WTC11 (cell line): ENCODE data around the gene PCDH12. TPM values are rescaled to one million over a fixed set of nuclear protein-coding genes. Genes with fewer than 3 reads are reported as not detected.

Experiments
- ATAC-seq: fragments of 200-7000 bp; cut with Tn5 transposase; 2 replicates; pipeline ENCODE4 v1.10.0; 2021; ENCODE audit warnings: mild to moderate bottlenecking, moderate library complexity
- CTCF ChIA-PET: fragments of 300-600 bp; sonication (Branson Sonifier 250); formaldehyde crosslinking; loops from one replicate; lab custom pipeline; 2021; ENCODE audit warnings: antibody characterized with exemption; lab: Charles Lee
- POLR2A ChIA-PET: fragments of 350-600 bp; sonication (Branson Sonifier 250); formaldehyde crosslinking; loops from one replicate; lab custom pipeline; 2021; ENCODE audit warnings: antibody characterized with exemption; lab: Charles Lee
- DNase-seq: peaks from one replicate; pipeline ENCODE4 v3.0.0; 2021; ENCODE audit warnings: low spot score
- H3K27ac Mint-ChIP-seq: 2 replicates; pipeline ENCODE4 v1.8.0; 2021; ENCODE audit warnings: mixed read lengths
- H3K27me3 Mint-ChIP-seq: 2 replicates; pipeline ENCODE4 v1.8.0; 2021; ENCODE audit warnings: low read depth, mild to moderate bottlenecking, moderate library complexity, mixed read lengths
- H3K36me3 Mint-ChIP-seq: 2 replicates; pipeline ENCODE4 v1.8.0; 2021; ENCODE audit warnings: mixed read lengths
- H3K4me1 Mint-ChIP-seq: 2 replicates; pipeline ENCODE4 v1.8.0; 2022; ENCODE audit warnings: mixed read lengths
- H3K4me3 Mint-ChIP-seq: 2 replicates; pipeline ENCODE4 v1.8.0; 2021; ENCODE audit warnings: mild to moderate bottlenecking, moderate library complexity, mixed read lengths
- H3K9me3 Mint-ChIP-seq: 2 replicates; pipeline ENCODE4 v1.8.0; 2021; ENCODE audit warnings: mixed read lengths
- CREM ChIP-seq: sonication (generic); formaldehyde crosslinking; IDR thresholded peaks from 2 replicates; pipeline ENCODE4 v1.8.1; 2022; ENCODE audit warnings: mild to moderate bottlenecking, missing genetic modification reagents, moderate library complexity
- EMX1 ChIP-seq: fragments of 250-450 bp; sonication (Bioruptor Pico); IDR thresholded peaks from 2 replicates; pipeline ENCODE4 v1.8.0; 2021; ENCODE audit warnings: mild to moderate bottlenecking
- GTF2I ChIP-seq: fragments of 250-450 bp; sonication (Bioruptor Pico); conservative IDR thresholded peaks from 2 replicates; pipeline ENCODE4 v1.4.0; 2021; ENCODE audit warnings: mild to moderate bottlenecking
- HMGA2 ChIP-seq: fragments of 250-450 bp; sonication (Bioruptor Pico); IDR thresholded peaks from 2 replicates; pipeline ENCODE4 v1.4.0; 2021; ENCODE audit warnings: mild to moderate bottlenecking, moderate library complexity
- JUN ChIP-seq: sonication (generic); formaldehyde crosslinking; IDR thresholded peaks from 2 replicates; pipeline ENCODE4 v1.8.0; 2023; ENCODE audit warnings: mild to moderate bottlenecking, missing genetic modification reagents
- NFE2L1 ChIP-seq: sonication (generic); formaldehyde crosslinking; IDR thresholded peaks from 2 replicates; pipeline ENCODE4 v1.8.1; 2023; ENCODE audit warnings: missing genetic modification reagents
- OVOL2 ChIP-seq: fragments of 250-450 bp; sonication (Bioruptor Pico); IDR thresholded peaks from 2 replicates; pipeline ENCODE4 v1.9.0; 2021; ENCODE audit warnings: mild to moderate bottlenecking, borderline replicate concordance
- SMAD4 ChIP-seq: sonication (generic); formaldehyde crosslinking; IDR thresholded peaks from 2 replicates; pipeline ENCODE4 v1.8.0; 2022; ENCODE audit warnings: mild to moderate bottlenecking, missing genetic modification reagents
- SOX15 ChIP-seq: fragments of 250-450 bp; sonication (Bioruptor Pico); IDR thresholded peaks from 2 replicates; pipeline ENCODE4 v1.9.0; 2021; ENCODE audit warnings: mild to moderate bottlenecking
- SP1 ChIP-seq: sonication (generic); formaldehyde crosslinking; conservative IDR thresholded peaks from 2 replicates; pipeline ENCODE4 v1.8.1; 2022; ENCODE audit warnings: missing genetic modification reagents
- TEAD4 ChIP-seq: sonication (generic); formaldehyde crosslinking; IDR thresholded peaks from 2 replicates; pipeline ENCODE4 v1.8.0; 2022; ENCODE audit warnings: mild to moderate bottlenecking, missing genetic modification reagents
- ZBTB21 ChIP-seq: sonication (generic); formaldehyde crosslinking; IDR thresholded peaks from 2 replicates; pipeline ENCODE4 v1.8.1; 2023; ENCODE audit warnings: mild to moderate bottlenecking, missing genetic modification reagents, borderline replicate concordance
- total RNA-seq: library from RNA; stranded (reverse); gene quantifications from 3 replicates; pipeline ENCODE4 v1.2.3, GENCODE V29; 2021
- TF ChIP-seq, protein P1 (sequence below): sonication (generic); formaldehyde crosslinking; IDR thresholded peaks from 2 replicates; pipeline ENCODE4 v1.8.0; 2022; ENCODE audit warnings: mild to moderate bottlenecking, missing genetic modification reagents
- TF ChIP-seq, protein P2 (sequence below): sonication (generic); formaldehyde crosslinking; IDR thresholded peaks from 2 replicates; pipeline ENCODE4 v1.8.1; 2023; ENCODE audit warnings: mild to moderate bottlenecking, missing genetic modification reagents, moderate library complexity
- TF ChIP-seq, protein P3 (sequence below): fragments of 250-450 bp; sonication (Bioruptor Pico); IDR thresholded peaks from 2 replicates; pipeline ENCODE4 v2.1.2; 2022; ENCODE audit warnings: mild to moderate bottlenecking, moderate library complexity
- TF ChIP-seq, protein P4 (sequence below): fragments of 250-450 bp; sonication (Bioruptor Pico); IDR thresholded peaks from 2 replicates; pipeline ENCODE4 v1.9.0; 2021; ENCODE audit warnings: moderate library complexity, mild to moderate bottlenecking, inconsistent platforms, borderline replicate concordance
- TF ChIP-seq, protein P5 (sequence below): sonication (generic); formaldehyde crosslinking; IDR thresholded peaks from 2 replicates; pipeline ENCODE4 v1.8.0; 2023; ENCODE audit warnings: mild to moderate bottlenecking, missing genetic modification reagents
- TF ChIP-seq, protein P6 (sequence below): sonication (generic); formaldehyde crosslinking; IDR thresholded peaks from 2 replicates; pipeline ENCODE4 v1.8.0; 2022; ENCODE audit warnings: mild to moderate bottlenecking, missing genetic modification reagents

PCDH12 gene
- total RNA-seq, 1 experiment from 2014 or later: 0.33 TPM

DNA sequence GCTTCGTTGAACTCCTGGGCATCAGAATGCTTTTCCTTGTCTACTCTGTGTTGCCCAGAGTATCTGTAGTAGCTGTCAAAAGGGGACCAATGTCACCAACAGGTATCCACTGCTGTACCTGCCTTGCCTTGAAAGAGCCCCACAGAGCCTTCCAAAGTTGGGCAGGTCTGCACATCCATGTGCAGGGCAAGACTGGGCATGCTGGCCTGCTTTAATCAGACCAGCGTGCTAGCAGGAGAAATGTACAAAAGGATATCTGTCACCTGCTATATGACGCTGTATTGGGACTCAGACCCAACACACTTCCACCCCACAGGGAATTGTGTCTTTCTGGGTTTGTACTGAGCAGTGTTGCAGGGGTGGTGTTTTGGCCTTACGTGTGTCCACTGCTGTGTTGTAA is 22.5 kb downstream of the PCDH12 start (continued):
- TF ChIP-seq, protein P1, sequence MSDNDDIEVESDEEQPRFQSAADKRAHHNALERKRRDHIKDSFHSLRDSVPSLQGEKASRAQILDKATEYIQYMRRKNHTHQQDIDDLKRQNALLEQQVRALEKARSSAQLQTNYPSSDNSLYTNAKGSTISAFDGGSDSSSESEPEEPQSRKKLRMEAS (CRISPR knock-in tag): no peak
- no peak for TF ChIP-seq GTF2I

DNA sequence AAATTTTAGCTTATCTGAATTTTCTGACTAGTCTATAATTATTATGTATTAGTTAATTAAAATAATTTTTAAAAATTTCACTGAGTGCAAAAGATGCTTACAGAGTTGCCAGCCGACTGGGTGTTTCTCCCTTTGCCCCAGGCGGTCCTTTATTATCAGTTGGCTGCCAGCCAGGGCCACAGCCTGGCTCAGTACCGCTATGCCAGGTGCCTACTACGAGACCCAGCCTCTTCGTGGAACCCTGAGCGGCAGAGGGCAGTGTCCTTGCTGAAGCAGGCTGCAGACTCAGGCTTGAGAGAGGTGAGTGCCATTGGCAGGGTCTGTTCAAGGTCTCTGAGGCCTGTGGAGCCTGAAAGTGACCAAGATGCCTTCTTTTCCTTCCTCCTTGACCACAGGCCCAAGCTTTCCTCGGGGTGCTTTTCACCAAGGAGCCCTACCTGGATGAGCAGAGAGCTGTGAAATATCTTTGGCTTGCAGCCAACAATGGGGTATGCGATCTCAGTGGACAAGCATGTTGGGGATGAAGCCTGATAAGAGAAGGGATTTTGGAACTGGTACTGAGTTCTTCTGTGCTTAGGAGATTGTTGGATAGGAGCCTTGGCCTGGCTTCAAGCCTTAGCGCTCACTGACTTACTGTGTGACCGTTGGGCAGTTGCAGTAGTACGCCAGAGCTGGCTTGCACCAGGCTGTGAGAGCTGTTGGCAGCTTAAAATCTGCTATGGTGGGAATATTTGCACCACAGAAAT is 23.7 kb downstream of the PCDH12 start:
- Mint-ChIP-seq H3K27ac (no peak overlapping the region), H3K4me1 (peaks cover 7% of the 10 kb centered on the region; the same call in 1 of the 2 replicates), H3K36me3 (peaks cover 70% of the 10 kb centered on the region), H3K27me3 (no peaks in the 10 kb centered on the region), H3K9me3 (no peaks in the 10 kb centered on the region), H3K4me3 (no peak overlapping the region)
- DNase-seq (no peak), ATAC-seq (no peak)
- POLR2A ChIA-PET: no interaction called here
- CTCF ChIA-PET: interaction anchor here (0.8 to 0.9 kb wide), 2 partner anchors 18 to 242 kb away, joined by 3 read pairs; no protein-coding TSS in a partner anchor
- TF ChIP-seq SP1 (CRISPR knock-in tag) (no peak), SOX15 (CRISPR knock-in tag) (no peak), TEAD4 (no peak), ZBTB21 (no peak), NFE2L1 (no peak), EMX1 (no peak), SMAD4 (no peak), HMGA2 (CRISPR knock-in tag) (no peak), JUN (CRISPR knock-in tag) (no peak), CREM (no peak)
- TF ChIP-seq, protein P2, sequence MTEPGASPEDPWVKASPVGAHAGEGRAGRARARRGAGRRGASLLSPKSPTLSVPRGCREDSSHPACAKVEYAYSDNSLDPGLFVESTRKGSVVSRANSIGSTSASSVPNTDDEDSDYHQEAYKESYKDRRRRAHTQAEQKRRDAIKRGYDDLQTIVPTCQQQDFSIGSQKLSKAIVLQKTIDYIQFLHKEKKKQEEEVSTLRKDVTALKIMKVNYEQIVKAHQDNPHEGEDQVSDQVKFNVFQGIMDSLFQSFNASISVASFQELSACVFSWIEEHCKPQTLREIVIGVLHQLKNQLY (CRISPR knock-in tag): no peak
- TF ChIP-seq, protein P3, sequence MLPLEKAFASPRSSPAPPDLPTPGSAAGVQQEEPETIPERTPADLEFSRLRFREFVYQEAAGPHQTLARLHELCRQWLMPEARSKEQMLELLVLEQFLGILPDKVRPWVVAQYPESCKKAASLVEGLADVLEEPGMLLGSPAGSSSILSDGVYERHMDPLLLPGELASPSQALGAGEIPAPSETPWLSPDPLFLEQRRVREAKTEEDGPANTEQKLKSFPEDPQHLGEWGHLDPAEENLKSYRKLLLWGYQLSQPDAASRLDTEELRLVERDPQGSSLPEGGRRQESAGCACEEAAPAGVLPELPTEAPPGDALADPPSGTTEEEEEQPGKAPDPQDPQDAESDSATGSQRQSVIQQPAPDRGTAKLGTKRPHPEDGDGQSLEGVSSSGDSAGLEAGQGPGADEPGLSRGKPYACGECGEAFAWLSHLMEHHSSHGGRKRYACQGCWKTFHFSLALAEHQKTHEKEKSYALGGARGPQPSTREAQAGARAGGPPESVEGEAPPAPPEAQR (CRISPR knock-in tag): no peak
- TF ChIP-seq, protein P4, sequence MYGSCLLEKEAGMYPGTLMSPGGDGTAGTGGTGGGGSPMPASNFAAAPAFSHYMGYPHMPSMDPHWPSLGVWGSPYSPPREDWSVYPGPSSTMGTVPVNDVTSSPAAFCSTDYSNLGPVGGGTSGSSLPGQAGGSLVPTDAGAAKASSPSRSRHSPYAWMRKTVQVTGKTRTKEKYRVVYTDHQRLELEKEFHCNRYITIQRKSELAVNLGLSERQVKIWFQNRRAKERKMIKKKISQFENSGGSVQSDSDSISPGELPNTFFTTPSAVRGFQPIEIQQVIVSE: no peak

DNA sequence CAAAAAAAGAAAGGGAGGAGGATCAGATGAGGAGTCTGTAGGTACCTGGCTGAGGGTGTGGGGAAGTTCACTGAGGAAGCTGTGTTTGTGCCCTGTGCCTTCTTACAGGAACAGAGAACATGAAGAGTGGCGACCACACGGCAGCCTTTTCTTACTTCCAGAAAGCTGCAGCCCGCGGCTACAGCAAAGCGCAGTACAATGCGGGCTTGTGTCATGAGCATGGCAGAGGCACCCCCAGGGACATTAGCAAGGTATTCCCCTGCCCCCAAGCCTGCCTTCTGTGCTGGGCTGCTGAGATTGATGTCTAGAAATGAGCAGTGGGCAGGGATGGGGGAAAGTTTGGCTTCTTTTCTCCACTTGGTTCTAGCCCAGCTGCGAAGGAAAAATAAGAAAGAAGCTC is 24.9 kb downstream of the PCDH12 start:
- DNase-seq: no peak
- POLR2A ChIA-PET: no interaction called here
- TF ChIP-seq OVOL2 (CRISPR knock-in tag) (no peak), SP1 (CRISPR knock-in tag) (no peak)
- TF ChIP-seq, protein P5, sequence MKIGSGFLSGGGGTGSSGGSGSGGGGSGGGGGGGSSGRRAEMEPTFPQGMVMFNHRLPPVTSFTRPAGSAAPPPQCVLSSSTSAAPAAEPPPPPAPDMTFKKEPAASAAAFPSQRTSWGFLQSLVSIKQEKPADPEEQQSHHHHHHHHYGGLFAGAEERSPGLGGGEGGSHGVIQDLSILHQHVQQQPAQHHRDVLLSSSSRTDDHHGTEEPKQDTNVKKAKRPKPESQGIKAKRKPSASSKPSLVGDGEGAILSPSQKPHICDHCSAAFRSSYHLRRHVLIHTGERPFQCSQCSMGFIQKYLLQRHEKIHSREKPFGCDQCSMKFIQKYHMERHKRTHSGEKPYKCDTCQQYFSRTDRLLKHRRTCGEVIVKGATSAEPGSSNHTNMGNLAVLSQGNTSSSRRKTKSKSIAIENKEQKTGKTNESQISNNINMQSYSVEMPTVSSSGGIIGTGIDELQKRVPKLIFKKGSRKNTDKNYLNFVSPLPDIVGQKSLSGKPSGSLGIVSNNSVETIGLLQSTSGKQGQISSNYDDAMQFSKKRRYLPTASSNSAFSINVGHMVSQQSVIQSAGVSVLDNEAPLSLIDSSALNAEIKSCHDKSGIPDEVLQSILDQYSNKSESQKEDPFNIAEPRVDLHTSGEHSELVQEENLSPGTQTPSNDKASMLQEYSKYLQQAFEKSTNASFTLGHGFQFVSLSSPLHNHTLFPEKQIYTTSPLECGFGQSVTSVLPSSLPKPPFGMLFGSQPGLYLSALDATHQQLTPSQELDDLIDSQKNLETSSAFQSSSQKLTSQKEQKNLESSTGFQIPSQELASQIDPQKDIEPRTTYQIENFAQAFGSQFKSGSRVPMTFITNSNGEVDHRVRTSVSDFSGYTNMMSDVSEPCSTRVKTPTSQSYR (CRISPR knock-in tag): no peak
- TF ChIP-seq, protein P6, sequence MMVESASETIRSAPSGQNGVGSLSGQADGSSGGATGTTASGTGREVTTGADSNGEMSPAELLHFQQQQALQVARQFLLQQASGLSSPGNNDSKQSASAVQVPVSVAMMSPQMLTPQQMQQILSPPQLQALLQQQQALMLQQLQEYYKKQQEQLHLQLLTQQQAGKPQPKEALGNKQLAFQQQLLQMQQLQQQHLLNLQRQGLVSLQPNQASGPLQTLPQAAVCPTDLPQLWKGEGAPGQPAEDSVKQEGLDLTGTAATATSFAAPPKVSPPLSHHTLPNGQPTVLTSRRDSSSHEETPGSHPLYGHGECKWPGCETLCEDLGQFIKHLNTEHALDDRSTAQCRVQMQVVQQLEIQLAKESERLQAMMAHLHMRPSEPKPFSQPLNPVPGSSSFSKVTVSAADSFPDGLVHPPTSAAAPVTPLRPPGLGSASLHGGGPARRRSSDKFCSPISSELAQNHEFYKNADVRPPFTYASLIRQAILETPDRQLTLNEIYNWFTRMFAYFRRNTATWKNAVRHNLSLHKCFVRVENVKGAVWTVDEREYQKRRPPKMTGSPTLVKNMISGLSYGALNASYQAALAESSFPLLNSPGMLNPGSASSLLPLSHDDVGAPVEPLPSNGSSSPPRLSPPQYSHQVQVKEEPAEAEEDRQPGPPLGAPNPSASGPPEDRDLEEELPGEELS (CRISPR knock-in tag): no peak
- TF ChIP-seq, all 79 proteins: peak for 0
- Mint-ChIP-seq H3K9me3 (no peaks in the 10 kb centered on the region), H3K27ac (no peak overlapping the region), H3K4me1 (peaks cover 7% of the 10 kb centered on the region; the same call in 1 of the 2 replicates), H3K4me3 (no peak overlapping the region), H3K27me3 (no peaks in the 10 kb centered on the region), H3K36me3 (peaks cover 77% of the 10 kb centered on the region)
- CTCF ChIA-PET: interaction anchor here (0.6 kb wide), 1 partner anchor 122 kb away, joined by 3 read pairs; no protein-coding TSS in a partner anchor
- ATAC-seq: no peak
